SW 1271 (cell line): Measurements from ENCODE around the gene CDR2L.

Source experiments
- DNase-seq, 2 experiments: peaks; one replicate each; lab custom pipeline; 2025; lab: John Stamatoyannopoulos, UW

The CDR2L gene

GRCh38 chr17:74987418-74987908 is at the start of gene CDR2L:
TSS of gene CDR2L (plus strand) at chr17:74987632. CDS start at chr17:74988044, 412 bp downstream.
- DNase-seq, result peak; percentile 60 to 85

- no peak for DNase-seq
Measured at GRCh38 chr17:74938194-74938950, 49.1 kb upstream of the CDR2L start.

GRCh38 chr17:74939534-74939933 is 47.9 kb upstream of the CDR2L start:
- no peak for DNase-seq

- DNase-seq, result no peak
Measured at GRCh38 chr17:74941128-74941725, 46.2 kb upstream of the CDR2L start.

- DNase-seq, result no peak
Measured at GRCh38 chr17:74943808-74944522, 43.5 kb upstream of the CDR2L start.

GRCh38 chr17:74945543-74945942 is 41.9 kb upstream of the CDR2L start:
- no peak for DNase-seq

GRCh38 chr17:74946641-74947040 is 40.8 kb upstream of the CDR2L start:
- DNase-seq, result no peak

- no peak for DNase-seq
Measured at GRCh38 chr17:74947041-74947754, 40.2 kb upstream of the CDR2L start.

- DNase-seq, result no peak
Measured at GRCh38 chr17:74949455-74950115, 37.8 kb upstream of the CDR2L start.

- no peak for DNase-seq
Measured at GRCh38 chr17:74950207-74950606, 37.2 kb upstream of the CDR2L start.

- DNase-seq, result no peak
Measured at GRCh38 chr17:74951065-74951464, 36.4 kb upstream of the CDR2L start.

GRCh38 chr17:74951680-74952421 is 35.6 kb upstream of the CDR2L start:
- no peak for DNase-seq

GRCh38 chr17:74952431-74953133 is 34.9 kb upstream of the CDR2L start:
- no peak for DNase-seq

GRCh38 chr17:74953134-74953687 is 34.2 kb upstream of the CDR2L start:
- DNase-seq, result no peak

GRCh38 chr17:74954115-74954514 is 33.3 kb upstream of the CDR2L start:
- DNase-seq, result no peak

GRCh38 chr17:74954665-74955421 is 32.6 kb upstream of the CDR2L start:
- DNase-seq, result no peak

GRCh38 chr17:74956093-74956492 is 31.3 kb upstream of the CDR2L start:
- no peak for DNase-seq

GRCh38 chr17:74957935-74958740 is 29.3 kb upstream of the CDR2L start:
- DNase-seq, result peak; percentile 23 to 32
